Iris pigment epithelial cell (primary cell): ENCODE data around the gene MRTFA.

Source experiments
- DNase-seq: peaks from one replicate; pipeline ENCODE4 v3.0.0-alpha.2; 2011; ENCODE audit warnings: low read depth

Gene MRTFA

DNA sequence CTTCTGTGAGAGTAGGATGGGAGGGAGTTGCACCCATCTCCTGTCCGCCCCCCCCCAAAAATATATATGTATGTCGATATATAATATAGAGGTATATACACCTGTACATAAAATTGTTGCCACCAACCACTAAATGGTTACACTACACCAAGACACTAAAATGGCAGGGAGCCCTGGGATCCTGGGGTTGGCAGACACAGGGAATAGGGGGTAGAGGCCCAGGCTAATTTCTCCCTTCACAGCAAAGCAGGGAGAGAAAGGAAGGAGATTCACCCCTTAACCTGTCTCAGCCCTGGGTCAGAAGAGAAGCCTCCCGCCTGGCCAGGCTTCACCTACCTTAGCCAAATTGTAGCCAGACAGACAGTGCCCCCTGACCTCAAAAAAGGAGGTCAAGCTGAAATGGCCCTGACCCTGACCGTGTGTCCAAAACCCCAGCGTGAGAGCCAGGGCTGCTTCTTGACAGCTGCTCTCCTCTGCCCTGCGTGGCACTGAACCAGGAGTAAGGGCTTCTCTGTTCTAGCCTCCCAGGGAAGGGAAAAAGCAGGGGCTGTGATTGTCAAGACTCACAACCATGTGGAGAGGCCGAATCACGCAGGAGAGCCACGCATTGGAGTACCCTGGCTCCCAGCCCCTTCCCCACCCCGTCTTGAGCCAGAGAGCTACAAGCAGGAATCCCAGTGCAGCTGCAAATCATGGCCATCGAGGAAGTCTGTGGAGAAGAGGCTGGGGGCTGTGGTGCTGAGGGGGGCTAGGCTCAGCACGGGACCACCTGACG lies 225.6 kb downstream of the MRTFA start:
- DNase-seq: no peak

DNA sequence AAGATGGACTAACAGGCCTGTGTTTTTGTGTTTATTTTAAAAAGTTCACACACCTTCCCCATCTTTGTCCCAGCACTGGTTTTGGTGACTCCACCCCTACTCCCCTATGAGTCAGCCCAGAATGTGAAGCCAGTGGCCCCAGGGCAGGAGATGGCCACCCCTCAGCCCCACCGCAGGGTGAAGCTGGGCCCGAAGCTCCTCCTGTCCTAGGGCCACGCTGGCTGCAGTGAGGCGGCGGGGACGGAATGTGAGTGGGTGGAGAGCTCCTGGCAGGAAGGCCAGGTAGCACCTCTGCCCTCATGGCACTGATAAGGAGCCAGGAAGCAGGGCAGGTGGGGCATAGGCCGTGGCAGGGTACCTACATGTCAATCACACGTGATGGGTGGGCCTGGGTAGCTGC lies 226.2 kb downstream of the MRTFA start:
- no peak for DNase-seq

DNA sequence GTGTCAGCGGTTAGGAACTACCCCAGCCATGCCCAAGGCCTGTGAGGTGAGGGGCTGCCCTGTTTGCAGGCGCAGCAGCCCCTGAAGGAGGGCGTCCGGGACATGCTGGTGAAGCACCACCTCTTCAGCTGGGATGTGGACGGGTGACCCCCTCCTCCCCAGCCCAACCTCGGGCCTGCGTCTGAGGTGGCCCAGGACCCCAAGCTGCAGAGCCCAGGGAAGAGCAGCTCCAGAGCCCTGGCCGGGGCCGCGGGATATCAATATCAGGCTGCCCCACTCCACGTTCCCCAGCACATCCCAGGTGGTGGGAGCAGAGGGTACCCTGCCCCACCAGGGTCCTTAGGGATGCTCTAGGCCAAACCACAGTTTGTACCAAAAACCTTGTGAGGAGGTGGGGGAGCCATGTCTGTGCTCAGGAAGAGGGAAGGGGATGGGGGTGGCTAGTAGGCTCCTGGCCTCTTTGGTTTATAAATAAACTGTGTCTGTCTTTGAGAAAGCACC lies 226.9 kb downstream of the MRTFA start:
- no peak for DNase-seq

DNA sequence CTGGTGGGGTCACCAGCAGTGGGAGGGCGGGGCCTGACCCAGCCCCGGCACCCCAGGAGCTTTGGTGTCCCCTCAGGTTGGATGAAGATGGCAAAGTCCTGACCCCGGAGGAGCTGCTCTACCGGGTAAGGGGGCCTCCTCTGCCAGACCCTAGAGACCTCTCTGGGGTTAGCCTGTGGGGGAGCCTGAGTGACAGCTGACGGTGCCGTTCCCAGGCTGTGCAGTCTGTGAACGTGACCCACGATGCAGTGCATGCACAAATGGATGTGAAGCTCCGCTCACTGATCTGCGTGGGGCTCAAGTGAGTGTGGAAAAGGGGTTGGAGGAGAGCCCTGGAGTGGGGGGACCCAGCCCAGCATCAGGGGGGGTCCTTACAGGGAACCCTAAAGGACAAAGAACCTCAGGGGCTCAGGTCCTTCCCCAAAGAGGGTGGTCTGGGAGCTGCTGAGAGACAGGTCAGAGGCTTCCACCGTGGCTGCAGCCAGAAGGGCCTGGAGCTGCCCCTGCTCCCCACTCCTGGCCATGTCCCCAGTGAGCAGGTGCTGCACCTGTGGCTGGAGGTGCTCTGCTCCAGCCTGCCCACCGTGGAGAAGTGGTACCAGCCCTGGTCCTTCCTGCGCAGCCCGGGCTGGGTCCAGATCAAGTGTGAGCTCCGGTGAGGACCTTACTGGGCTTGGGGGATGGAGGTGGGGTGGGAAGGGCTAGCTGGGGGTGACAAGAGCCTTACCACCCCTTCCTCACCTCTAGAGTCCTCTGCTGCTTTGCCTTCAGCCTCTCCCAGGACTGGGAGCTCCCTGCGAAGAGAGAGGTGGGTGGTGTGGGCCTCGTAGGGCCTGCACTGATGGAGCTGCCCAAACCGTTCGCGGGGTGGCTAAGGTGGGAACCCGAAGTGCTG lies 227.6 kb downstream of the MRTFA start:
- no peak for DNase-seq

DNA sequence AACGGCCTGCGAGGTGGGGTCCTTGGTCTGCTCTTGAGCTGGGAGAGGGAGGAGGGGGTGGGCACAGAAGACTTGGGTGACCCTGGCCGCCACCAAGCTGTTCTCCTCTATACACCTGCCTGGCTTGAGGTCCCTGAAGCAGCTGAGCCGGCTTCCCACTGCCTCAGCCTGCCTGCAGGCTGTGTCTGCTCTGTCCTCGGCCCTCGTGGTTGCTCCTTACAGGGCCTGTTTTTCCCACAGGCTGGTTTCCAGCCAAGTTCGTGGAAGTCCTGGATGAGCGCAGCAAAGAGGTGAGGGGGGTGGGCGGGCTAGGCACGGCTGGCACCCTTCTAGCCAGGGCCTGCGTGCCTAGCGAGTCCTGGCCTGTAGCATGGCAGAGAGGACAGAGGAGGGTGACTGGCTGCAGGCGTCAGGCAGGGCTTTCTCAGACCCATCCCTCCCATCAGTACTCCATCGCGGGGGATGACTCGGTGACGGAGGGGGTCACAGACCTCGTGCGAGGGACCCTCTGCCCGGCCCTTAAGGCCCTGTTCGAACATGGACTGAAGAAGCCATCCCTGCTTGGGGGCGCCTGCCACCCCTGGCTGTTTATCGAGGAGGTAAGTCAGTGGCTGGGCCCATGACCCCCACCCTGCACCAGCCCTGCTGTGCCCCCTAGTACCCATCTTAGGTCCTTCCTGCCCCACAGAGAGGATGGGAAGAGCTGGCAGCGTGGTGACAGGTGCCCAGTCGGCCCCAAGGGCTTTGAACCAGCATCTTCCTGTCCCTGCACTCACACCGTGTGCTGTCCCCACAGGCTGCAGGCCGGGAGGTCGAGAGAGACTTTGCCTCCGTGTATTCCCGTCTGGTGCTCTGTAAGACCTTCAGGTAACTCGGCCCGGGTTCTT lies 228.4 kb downstream of the MRTFA start:
- DNase-seq: no peak

DNA sequence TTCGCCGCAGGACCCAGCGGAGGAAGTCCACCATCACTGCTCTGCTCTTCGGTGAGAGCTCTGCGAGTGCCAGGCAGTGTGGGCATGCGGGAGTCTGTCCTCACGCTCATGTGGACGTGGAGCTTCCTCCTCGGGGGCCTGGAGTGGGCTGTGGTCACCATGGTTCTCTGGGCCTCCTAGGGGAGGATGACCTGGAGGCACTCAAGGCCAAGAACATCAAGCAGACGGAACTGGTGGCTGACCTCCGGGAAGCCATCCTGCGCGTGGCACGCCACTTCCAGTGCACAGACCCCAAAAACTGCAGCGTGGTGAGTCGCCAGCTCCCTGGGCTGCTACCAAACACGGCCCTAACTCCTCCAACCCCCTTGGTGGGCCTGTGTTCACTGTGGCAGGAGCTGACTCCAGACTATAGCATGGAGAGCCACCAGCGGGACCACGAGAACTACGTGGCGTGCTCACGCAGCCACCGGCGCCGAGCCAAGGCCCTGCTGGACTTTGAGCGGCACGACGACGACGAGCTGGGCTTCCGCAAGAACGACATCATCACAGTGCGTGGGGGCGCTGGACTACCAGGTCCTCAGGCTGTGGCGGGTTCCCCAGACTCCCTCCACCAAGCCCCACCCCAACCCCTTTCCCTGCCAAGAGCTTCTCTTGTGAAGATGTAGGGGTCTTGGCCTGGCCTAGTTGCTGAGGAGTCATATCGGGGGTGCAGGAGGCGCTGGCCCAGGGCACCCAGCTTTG lies 229.3 kb downstream of the MRTFA start:
- DNase-seq: no peak

DNA sequence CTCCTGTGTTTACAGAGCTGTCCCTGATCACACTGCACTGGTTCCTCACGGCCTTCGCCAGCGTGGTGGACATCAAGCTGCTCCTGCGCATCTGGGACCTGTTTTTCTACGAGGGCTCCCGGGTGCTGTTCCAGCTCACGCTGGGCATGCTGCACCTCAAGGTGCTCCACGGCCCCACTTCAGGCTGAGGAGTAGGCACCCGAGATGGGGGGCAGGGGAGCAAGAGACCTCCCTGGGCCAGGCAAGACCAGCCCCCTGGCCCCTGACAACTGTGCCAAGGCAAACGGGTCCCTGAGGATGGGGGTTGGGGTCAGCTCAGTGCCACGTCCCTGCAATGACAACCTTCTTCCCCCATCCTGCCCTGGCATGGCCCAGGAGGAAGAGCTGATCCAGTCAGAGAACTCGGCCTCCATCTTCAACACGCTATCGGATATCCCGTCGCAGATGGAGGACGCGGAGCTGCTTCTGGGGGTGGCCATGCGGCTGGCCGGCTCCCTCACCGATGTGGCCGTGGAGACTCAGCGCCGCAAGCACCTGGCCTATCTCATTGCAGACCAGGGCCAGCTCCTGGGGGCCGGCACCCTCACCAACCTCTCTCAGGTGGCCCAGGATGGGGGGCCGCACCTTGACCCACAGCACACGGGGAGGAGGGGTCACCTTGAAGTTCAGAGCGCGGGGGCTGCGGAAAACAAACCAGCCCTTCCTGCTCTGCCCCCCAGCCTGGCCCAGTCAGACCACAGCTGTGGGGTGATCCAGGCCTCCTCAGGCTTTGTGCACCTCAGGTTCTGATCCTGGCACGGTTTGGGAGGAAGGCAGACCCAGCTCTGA lies 230.2 kb downstream of the MRTFA start:
- DNase-seq: no peak

DNA sequence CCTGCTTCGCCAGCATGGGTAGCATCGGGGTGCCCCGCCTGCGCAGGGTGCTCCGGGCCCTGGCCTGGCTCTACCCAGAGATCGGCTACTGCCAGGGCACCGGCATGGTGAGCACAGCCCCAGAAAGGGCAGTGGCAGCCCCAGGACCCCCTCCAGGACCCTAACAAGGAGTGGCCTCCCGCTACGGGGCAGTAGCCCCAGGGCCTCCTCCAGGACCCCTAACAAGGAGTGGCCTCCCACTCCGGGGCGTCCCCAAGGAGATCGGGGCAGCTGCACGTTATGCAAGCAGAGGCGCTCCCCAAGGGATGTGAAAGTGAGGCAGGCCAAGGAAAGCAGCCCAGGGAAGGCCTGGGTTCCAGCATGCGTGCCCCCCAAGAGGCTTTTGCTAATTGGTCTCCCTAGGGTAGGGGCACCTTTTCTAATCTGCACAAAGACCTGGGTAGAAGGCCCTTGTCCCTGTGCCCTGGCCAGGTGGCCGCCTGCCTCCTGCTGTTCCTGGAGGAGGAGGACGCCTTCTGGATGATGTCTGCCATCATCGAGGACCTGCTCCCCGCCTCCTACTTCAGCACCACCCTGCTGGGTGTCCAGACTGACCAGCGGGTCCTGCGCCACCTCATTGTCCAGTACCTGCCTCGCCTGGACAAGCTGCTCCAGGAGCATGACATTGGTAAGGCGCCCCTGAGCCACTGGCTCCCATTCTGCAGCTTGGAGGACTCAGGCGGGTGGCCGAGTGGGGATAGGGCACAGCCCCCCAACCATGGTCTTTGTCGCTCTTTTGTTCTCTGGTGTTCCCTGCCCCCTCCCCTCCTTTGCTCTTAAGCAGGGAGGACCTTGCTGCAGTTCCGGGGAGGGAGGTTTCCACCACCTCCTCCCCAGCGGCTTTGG lies 231.1 kb downstream of the MRTFA start:
- no peak for DNase-seq

DNA sequence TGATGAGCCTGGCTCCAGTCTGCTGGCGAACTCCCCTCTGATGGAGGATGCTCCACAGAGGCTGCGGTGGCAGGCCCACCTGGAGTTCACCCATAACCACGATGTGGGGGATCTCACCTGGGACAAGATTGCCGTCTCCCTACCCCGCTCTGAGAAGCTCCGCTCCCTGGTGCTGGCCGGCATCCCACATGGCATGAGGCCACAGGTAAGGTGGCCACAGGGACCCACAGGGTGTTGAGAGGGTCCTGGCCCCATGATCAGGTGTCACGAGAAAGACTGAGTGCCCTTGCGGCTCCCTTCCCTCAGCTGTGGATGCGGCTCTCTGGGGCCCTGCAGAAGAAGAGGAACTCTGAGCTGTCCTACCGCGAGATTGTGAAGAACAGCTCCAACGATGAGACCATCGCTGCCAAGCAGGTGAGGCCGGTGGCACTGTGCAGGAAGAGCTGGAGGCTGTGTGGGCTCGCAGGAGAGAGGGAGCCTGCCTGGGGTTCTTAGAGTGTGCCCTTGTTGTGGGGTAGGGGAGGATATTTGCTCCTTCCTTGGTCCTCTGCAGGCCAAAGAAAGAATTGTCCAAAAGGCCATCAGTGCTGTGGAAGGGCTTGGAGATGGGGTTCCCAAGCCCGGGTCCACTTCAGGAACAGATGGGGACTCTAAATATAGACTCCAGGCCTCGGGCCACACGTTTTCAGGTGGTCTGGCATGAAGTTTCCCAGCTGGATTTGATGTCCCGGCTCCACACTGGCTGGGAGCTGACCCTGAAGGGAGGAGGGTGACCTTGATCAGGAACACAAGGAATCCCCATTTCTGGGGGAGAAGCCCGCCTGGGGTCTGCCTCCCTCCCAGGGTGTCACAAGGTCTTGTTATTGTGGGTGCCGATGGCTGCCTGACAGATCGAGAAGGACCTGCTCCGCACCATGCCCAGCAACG lies 232.0 kb downstream of the MRTFA start:
- no peak for DNase-seq

DNA sequence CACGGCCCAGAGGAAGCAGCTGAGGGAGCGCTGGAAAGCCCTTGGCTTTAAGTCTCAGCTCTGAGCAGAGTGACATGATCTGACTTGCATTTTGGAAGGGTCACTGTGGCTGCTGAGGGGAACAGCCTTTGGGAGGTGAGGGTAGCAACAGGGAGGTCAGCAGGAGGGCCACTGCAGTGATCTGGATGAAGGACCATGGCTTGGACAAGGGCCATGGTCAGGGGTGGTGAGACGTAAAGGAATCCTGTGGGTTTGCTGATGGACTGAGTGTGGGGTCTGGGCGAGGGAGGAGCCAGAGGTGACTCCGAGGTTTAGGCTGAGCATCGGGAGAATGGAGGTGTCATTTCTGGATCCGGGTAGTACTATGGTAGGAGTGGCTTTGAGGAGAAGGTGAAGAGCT lies 232.9 kb downstream of the MRTFA start:
- DNase-seq: no peak

DNA sequence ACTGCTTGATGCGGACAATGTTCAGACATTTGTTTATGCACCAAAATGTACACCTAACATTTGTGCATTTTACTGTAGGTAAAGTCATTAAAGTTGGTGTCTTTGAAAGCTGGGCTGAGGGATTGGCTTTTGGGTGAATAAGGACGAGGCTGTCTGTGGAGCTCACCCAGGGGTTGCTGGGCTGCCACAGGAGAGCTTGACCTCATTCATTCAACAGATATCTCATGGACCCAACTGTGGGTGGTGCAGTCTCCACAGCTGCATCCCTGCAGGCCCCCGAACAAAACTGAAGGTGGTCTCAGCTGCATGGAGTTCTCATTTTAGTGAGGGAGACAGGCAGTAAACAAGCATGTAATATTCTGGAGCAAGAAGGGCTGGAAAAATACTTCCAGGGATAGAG lies 233.4 kb downstream of the MRTFA start:
- DNase-seq: no peak

DNA sequence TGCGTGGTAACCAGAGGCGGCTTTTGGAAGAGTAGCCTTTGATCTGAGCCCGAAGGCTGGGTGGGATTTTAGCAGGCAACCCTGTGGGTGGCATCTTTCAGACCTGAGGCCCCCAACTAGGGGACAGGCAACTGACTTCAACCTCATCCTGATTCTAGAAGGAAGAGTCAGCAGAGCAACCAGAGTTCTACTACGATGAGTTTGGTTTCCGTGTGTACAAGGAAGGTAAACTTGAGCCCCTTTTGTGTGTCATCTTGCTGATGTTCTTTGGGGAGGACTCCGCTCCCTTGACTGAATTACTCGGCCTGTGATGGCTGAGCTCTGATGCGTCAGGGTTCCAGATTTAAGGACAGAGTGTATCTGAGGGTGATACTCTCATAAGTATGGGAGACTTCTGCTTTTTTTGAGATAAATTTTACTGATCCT lies 234.5 kb downstream of the MRTFA start:
- DNase-seq: no peak

DNA sequence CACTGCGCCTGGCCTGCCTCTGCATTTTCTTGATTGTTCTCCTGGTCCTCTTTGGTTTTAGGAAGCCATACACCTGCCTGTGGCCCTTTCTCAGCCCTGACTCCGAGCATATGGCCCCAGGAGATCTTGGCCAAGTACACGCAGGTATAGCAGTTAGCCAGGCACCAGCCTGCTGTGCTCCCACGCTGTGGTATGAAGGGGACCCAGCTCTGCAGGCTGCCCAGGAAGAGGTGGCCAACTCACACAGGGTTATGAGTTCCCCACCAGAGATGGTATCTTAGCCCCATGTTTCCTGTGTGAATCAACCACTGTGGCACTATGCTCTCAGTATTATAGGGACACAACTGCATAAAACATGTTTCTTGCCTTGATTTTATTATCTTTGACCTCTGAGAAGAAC lies 235.0 kb downstream of the MRTFA start:
- DNase-seq: no peak

DNA sequence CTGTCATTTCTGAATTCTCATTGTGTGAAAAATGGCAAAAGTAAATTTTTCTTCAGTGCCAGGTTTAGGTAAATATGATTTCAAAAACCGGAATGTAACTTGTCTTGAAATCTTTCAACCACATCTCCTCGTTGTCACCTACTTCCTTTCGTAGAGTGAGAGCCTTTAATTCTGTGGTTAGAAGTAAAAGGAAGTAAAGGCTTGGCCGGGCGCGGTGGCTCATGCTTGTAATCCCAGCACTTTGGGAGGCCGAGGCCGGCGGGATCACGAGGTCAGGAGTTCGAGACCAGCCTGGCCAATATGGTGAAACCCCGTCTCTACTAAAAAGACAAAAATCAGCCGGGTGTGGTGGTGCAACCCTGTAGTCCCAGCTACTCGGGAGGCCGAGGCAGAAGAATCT lies 236.4 kb downstream of the MRTFA start:
- no peak for DNase-seq

DNA sequence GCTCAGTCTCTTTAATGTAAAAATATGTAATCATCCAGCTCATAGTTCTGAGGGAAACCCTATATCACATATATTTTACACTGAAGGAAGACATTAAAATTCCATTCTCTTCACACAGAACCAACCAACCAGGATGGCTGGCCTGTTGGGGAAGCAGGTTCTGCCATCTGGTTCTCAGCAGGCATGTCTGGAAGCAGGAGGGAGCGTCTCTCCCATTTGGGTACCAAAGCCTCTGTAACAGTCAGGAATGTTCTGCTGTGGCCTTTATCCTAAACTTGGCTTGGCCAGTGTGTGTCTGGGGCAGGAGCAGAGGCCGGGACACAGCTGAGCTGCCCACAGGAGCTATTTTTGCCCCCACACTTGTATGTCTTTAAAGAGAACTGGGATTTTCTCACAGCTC lies 236.9 kb downstream of the MRTFA start:
- DNase-seq: no peak

DNA sequence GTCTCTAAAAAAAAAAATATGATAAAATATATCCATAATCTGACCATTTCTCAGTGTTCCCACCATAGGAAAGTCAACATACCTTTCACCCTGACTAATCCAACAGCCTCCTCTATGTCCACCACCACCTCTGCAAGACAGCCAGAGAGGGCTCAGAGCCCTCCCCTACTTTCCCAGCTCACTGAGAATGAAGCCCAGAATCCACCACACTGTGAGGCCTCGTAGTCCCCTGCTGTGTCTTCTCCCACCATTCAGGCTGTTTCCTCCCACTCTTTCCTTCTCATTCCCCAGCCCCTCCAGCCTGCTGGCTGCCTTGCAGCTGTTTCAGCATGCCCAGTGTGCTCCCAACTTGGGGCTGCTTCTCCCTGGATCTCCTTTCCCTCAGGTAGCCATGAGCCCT lies 239.1 kb downstream of the MRTFA start:
- peak; percentile 38 for DNase-seq

DNA sequence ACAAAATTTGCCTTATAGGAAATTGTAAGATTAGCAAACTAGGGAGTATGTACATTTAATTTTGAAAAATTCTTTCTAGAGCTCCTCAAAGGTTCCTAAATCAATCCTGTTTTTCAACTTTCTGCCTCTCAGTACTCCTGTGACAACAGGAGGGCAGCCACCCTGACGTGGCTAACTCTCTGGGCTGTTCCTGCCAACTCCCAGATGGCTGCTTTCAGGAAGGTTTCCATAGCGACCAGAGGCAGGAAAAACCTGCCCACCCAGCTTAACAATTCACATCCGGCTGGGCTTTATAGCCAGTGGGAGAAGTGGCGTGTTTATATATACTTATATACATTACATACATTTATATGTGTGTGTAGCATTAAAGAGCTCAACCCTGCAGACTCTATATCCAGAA lies 239.6 kb downstream of the MRTFA start:
- peak; percentile 55 for DNase-seq

DNA sequence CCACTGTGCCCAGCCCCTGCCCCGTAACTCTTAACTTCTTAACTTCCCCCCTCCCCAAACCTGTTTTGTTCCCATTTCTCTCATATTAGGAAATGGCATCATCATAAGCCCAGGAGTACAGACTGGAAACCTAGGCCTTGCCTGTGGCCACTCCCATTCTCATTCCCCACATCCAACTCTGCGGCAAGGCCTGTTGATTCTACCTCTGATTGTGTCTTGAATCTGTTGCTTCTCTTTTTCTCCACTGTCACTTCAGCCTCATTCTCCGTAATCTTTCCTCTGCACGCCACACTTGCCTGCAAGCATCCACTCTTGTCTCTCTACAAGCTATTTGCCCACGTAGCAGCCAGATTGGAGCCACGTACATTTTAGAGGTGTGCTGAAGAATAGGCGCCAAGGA lies 240.9 kb downstream of the MRTFA start:
- DNase-seq: no peak
